GM21526 (cell line): ENCODE data around the gene NOL8.

ENCODE experiments used
- ATAC-seq: cut with Tn5 transposase; IDR thresholded peaks from one replicate; pipeline ENCODE4 v1.9.1; 2021; ENCODE audit warnings: moderate library complexity; ENCODE audit not compliant: unreplicated experiment, low FRiP score

NOL8 gene

DNA sequence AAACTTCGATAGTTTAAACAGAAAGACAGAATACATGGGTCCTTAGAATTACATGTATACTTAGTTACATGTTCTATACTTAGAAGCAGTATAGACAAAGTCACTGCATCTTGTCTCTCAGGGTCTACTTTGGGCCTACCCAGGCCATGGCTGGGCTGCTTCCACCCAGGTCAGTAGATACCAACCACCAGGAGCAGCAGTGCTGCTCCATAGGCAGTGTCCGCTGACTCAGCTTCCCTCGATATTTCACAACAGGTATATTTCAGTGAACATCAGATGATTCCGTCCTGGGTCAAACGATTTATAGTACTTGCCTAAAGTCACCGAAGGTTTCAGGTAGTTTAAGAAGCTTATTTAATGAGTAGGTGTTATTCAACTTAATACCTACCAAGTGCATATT is 49.6 kb downstream of the NOL8 start:
- no peak for ATAC-seq

- ATAC-seq: no peak
These were observed 54.6 kb downstream of the NOL8 start for GRCh38 chr9:92270511-92270910.

DNA sequence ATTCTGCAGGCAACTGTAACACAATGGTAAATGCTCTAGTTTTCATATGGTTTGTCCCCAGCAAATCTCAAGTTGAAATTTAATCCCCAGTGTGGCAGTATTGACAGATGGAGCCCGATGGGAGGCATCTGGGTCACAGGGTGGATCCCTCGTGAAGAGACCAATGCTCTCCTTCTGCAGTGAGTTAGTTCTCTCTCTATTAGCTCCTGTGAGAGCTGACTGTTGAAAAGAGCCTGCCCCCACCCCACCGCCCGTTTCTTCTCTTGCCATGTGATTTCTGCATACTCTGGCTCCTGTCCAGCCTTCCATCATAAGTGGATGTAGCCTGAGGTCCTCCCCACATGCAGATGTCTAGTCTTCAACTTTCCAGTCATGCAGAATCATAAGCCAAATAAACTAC is 58.7 kb downstream of the NOL8 start:
- ATAC-seq: no peak

DNA sequence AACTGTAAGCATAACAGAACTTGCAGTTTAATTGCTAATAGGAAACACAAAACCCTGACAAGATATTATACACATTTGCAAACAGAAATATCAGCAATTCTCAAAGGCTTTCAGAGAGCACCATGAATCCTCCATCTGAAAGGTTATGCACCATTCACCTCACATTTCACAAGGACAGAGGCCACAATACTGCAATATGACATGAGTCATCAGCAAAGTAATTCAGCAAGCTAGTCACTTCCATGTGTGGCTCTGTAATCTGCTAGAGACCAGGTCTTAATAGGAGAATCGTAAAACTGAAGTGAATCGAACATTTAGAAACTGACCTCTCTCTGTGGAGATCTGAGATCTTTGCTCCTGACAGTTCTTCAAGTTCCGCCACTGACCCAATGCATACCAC is 60.0 kb downstream of the NOL8 start:
- ATAC-seq: no peak

DNA sequence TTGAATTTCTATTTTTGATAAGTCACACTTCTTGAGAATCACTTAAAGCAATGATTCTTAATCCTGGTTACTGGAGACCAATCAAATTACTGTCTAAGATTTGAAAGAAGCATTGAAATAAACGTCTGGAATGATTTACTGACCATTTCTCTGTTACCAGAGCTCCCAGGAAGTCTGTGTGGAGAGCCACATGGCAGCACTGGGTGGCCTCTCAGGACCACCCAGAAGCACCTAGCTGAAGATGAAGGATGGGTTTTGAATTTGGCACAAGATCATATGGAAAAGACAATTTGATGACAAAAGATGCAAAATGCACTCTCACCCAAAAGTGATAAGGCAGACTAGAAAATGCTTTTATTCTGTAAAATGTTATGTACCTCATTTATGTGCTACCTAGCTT is 62.0 kb downstream of the NOL8 start:
- no peak for ATAC-seq

DNA sequence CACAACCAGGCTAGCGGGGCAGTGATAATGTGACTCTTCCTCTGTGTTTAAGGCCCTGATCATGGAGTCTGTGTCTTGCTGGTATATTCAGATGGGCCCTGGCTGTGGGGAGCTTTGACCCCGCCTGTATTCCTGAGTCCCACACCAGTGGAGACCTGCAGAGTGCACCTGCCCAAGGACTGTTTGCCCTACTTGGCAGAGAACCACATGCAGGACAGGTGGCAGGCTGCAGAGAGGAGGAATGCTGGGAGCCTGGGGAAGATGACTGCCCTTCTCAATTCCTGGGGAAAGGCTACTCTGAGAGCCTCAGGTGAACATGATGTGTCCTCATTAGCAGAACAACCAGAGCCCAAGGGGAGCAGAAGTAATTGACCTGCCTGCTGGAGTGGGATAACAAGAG is 67.8 kb downstream of the NOL8 start:
- no peak for ATAC-seq

DNA sequence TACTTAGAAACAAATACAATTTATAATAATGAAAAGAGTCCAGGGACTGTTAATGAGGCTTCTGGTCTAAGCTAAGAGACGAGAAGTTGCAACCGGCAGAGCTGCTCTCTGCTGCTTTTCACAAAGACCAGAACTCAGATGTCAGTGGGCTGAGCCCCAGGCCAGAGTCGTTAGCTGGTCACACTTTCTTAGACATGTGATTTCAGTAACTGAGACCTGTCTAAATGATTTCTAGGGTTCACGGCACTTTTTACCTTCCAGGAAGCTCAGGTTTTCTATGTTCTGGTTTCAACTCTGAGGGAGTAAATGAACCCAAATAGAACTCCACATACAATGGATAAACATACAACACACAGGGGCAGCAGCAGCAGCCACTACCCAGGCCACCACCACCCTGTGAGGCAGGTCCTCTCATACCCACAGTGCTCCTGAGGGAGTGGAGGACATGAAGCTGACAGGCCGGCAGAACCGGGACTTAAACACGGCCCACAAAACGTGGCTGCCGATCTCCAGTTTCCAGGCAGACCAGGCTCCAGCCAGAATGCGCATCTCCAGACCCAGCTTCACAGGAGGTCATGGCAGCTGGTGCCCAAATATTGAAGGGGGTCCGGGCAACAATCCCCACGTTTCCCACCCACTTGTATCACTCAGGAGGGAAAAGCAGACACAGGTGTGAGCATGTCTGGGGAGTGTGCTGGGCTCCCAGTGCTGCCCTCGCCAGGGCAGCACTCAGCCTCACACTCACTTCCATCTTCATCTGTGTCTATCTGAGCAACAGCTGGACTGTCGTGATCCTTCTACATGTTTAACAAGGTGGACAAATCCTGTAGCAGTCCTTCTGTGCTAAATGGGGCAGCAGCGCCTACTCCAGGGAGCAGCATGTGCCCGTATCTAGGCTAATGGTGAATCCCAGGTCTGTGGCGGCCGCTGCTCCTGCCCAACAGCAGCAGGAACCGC is 70.5 kb downstream of the NOL8 start:
- ATAC-seq: no peak

GRCh38 chr9:92253656-92254055 is 71.5 kb downstream of the NOL8 start:
- no peak for ATAC-seq

GRCh38 chr9:92247981-92248380 is 77.2 kb downstream of the NOL8 start:
- no peak for ATAC-seq
